Peyer's patch (tissue), 4 donors: ENCODE results near the gene CALR. TPM values are rescaled to one million over a fixed set of nuclear protein-coding genes. Genes with fewer than 3 reads are reported as not detected.

ENCODE experiments used
- DNase-seq, 3 donors: peaks; one replicate each; pipeline ENCODE4 v3.0.0-alpha.2; 2017 to 2019
- H3K27ac ChIP-seq, 4 donors: fragments of 200-600 bp; sonication (generic); one replicate each; pipeline ENCODE4 v1.5.1; 2016 to 2019
- H3K27me3 ChIP-seq, 2 donors: fragments of 200-600 bp; sonication (generic); one replicate each; pipeline ENCODE4 v1.5.1; 2019
- H3K36me3 ChIP-seq, 3 donors: fragments of 200-600 bp; sonication (generic); one replicate each; pipeline ENCODE4 v1.5.1; 2016 to 2019
- H3K4me1 ChIP-seq, 4 donors: fragments of 200-600 bp; sonication (generic); one replicate each; pipeline ENCODE4 v1.5.1; 2016 to 2019
- H3K4me3 ChIP-seq, 4 donors: fragments of 200-600 bp; sonication (generic); 1 replicate in 3 of 4; 2 replicates in 1 of 4; pipeline ENCODE4 v1.5.1; 2016 to 2019; ENCODE audit warnings: mild to moderate bottlenecking in 1 of 4
- H3K9me3 ChIP-seq, 4 donors: fragments of 200-600 bp; sonication (generic); one replicate each; pipeline ENCODE4 v1.5.1; 2016 to 2019; ENCODE audit warnings: mild to moderate bottlenecking in 1 of 4
- CTCF ChIP-seq, 6 experiments: fragments of 450-650 bp in 4 of 6; fragments of 200-600 bp in 2 of 6; sonication (generic) in 1 of 6; IDR thresholded peaks; one replicate each; pipeline ENCODE4 v1.5.1; 2017 to 2019; ENCODE audit warnings: antibody characterized with exemption in 6 of 6, mild to moderate bottlenecking in 3 of 6, moderate library complexity in 1 of 6
- POLR2A ChIP-seq, 2 donors: fragments of 450-650 bp; IDR thresholded peaks; one replicate each; pipeline ENCODE4 v1.5.1; 2017; ENCODE audit warnings: antibody characterized with exemption in 2 of 2, mild to moderate bottlenecking in 2 of 2, moderate library complexity in 2 of 2
- total RNA-seq, 4 donors: library from RNA; depleted of rRNA; stranded (reverse); fragments of >200 nt; gene quantifications; one replicate each; pipeline ENCODE4 v1.1.0, GENCODE V29; 2016

Gene CALR
- total RNA-seq, 4 donors from 2014 or later, result 253 to 369 (median 359) TPM

GRCh38 chr19:12967907-12968306, 29.5 kb downstream of the CALR start:
- DNase-seq, result no peak
- Histone ChIP-seq H3K27ac (no peak overlapping the region), H3K9me3 (no peaks in the 10 kb centered on the region), H3K4me3 (no peak overlapping the region), H3K27me3 (no peaks in the 10 kb centered on the region), H3K4me1 (peaks cover 0 to 6% (median 3%) of the 10 kb centered on the region in 4 donors), H3K36me3 (no peaks in the 10 kb centered on the region)
- TF ChIP-seq POLR2A (IDR thresholded peaks at IDR 0.05) (no peak), CTCF (IDR thresholded peaks at IDR 0.05) (no peak)

- Histone ChIP-seq H3K27me3 (no peaks in the 10 kb centered on the region), H3K4me1 (peaks cover 0 to 6% (median 3%) of the 10 kb centered on the region in 4 donors), H3K36me3 (no peaks in the 10 kb centered on the region), H3K9me3 (no peaks in the 10 kb centered on the region), H3K4me3 (no peak within 1 kb of the TSS), H3K27ac (peak within 1 kb of the TSS in 1 of 4 donors; percentile 17)
- TF ChIP-seq POLR2A (IDR thresholded peaks at IDR 0.05), result no peak
- TF ChIP-seq CTCF (IDR thresholded peaks at IDR 0.05), result no peak
- no peak for DNase-seq
Observed at GRCh38 chr19:12969292-12969988, 31.0 kb downstream of the CALR start, which contains the start of gene DAND5. Gene DAND5, plus strand, starts transcription at chr19:12969576. Its CDS starts 85 bp downstream, at chr19:12969661.

DNA sequence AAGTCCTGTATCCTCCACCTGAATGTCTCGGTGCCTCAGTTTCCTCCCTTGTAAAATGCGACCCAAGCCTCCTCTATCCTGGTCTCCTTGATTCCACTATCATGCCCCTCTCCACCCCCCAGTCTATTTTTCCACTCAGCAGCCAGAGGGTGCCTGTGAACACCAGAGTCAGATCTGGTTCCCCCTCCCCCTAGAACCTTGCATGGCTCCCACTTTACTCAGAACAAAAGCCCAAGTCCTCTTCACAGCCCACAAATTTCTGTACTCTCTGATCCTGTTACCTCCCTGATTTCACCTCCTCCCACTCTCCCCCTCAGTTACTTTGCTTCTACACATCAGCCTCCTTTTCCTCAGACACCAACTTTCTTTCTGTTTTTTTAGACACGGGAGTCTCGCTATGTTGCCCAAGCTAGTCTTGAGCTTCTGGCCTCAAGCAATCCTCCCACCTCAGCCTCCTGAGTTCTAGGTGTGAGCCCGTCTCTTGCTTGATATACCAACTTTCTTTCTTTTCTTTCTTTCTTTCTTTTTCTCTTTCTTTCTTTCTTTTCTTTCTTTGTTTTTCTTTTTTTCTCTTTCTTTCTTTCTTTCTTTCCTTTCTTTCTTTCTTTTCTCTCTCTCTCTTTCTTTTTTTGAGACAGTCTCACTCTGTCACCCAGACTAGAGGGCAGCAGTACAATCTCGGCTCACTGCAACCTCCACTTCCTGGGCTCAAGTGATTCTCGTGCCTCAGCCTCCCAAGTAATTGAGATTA, 31.8 kb downstream of the CALR start:
- TF ChIP-seq POLR2A (IDR thresholded peaks at IDR 0.05), result no peak
- TF ChIP-seq CTCF (IDR thresholded peaks at IDR 0.05), result no peak
- no peak for DNase-seq
- H3K27ac ChIP-seq, result peak overlapping the region in 1 of 4 donors; percentile 17
- no peaks in the 10 kb centered on the region for H3K27me3 ChIP-seq
- H3K4me3 ChIP-seq, result no peak overlapping the region
- H3K4me1 ChIP-seq, result peaks cover 0 to 5% (median 2%) of the 10 kb centered on the region in 4 donors
- no peaks in the 10 kb centered on the region for H3K36me3 ChIP-seq
- H3K9me3 ChIP-seq, result no peaks in the 10 kb centered on the region

- Histone ChIP-seq H3K36me3 (no peaks in the 10 kb centered on the region), H3K9me3 (no peaks in the 10 kb centered on the region), H3K27ac (no peak overlapping the region), H3K27me3 (no peaks in the 10 kb centered on the region), H3K4me1 (peaks cover 0 to 4% (median 0%) of the 10 kb centered on the region in 4 donors), H3K4me3 (no peak overlapping the region)
- DNase-seq, result no peak
- TF ChIP-seq CTCF (IDR thresholded peaks at IDR 0.05) (no peak), POLR2A (IDR thresholded peaks at IDR 0.05) (no peak)
Observed at GRCh38 chr19:12973236-12973635, 34.8 kb downstream of the CALR start.

DNA sequence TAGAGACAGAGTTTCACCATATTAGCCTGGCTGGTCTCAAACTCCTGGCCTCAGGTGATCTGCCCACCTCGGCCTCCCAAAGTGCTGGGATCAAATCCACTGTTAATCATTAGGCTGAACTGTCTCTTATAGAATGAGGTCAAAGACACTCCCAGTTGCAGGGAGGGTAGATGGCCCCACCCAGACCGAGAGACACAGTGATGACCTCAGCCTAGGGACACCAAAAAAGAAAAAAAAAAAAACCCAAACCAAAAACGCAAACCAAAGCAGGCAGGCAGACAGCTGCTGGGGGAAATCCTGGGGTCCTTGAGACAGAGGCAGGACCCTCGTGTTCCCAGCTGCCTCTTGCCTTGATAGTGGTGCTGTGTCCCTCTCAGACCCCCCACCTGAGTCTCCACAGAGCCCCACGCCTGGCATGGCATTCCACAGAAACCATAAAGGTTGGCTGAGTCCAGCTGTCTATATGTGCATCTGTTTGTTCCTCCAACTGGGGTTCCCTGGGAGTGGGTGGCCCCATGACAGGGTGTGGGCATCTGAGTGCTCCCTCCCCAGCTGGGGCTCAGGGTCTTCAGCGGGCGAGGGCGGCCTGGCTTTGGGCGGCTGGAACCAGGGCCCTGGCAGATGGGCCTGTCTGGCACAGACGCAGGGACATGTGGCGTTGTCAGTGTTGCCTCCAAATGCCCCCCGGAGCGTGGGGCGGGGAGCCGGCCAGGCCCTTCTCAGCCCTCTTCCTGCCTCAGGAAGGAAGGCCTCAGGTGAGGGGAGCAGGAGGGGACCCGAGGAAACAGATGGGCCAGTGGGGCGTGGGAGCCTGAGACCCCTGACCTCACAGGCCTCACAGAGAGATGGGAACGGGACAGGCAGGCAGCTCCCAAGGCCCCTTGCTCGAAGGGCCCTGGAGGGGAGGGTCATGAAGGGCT, 36.2 kb downstream of the CALR start:
- no peak overlapping the region for H3K27ac ChIP-seq
- H3K36me3 ChIP-seq, result no peaks in the 10 kb centered on the region
- H3K9me3 ChIP-seq, result no peaks in the 10 kb centered on the region
- no peaks in the 10 kb centered on the region for H3K27me3 ChIP-seq
- H3K4me3 ChIP-seq, result no peak overlapping the region
- H3K4me1 ChIP-seq, result peaks cover 0 to 4% (median 0%) of the 10 kb centered on the region in 4 donors
- DNase-seq, result no peak
- TF ChIP-seq POLR2A (IDR thresholded peaks at IDR 0.05) (no peak), CTCF (IDR thresholded peaks at IDR 0.05) (no peak)
